Activated CD8-positive, alpha-beta memory T cell treated with anti-CD3 and anti-CD28 coated beads for 4 hours (primary cell): ENCODE data around the gene VSTM5.
"Not testable (repeated sequence)": the region's sequence is repeated elsewhere in the genome, so short reads cannot be mapped to it uniquely, and the experiment has no call there.

Experiments
- DNase-seq, 2 donors: peaks; one replicate each; pipeline ENCODE4 v3.0.0-alpha.2; 2020; ENCODE audit warnings: low read depth in 2 of 2

The VSTM5 gene

GRCh38 chr11:93850594-93851018, at the start of gene VSTM5:
TSS of gene VSTM5 (minus strand) at chr11:93850618. CDS start at chr11:93850502, 116 bp downstream.
- no peak for DNase-seq

GRCh38 chr11:93895106-93895862, 44.9 kb upstream of the VSTM5 start:
- no peak for DNase-seq

- no peak for DNase-seq
Observed at GRCh38 chr11:93890391-93891051, 40.1 kb upstream of the VSTM5 start.

GRCh38 chr11:93887111-93887510, 36.7 kb upstream of the VSTM5 start:
- DNase-seq: no peak

GRCh38 chr11:93879114-93879513, 28.7 kb upstream of the VSTM5 start:
- DNase-seq: not testable (repeated sequence)

GRCh38 chr11:93875637-93876036, 25.2 kb upstream of the VSTM5 start:
- DNase-seq: no peak

GRCh38 chr11:93871526-93871925, 21.1 kb upstream of the VSTM5 start:
- DNase-seq: no peak

GRCh38 chr11:93870616-93871015, 20.2 kb upstream of the VSTM5 start:
- no peak for DNase-seq

GRCh38 chr11:93869830-93870229, 19.4 kb upstream of the VSTM5 start:
- DNase-seq: no peak

GRCh38 chr11:93868404-93868803, 18.0 kb upstream of the VSTM5 start:
- not testable (repeated sequence) for DNase-seq

GRCh38 chr11:93861808-93862207, 11.4 kb upstream of the VSTM5 start:
- no peak for DNase-seq

- no peak for DNase-seq
Observed at GRCh38 chr11:93858121-93858775, 7.8 kb upstream of the VSTM5 start.

- DNase-seq: no peak
Observed at GRCh38 chr11:93857413-93858120, 7.1 kb upstream of the VSTM5 start.

GRCh38 chr11:93852242-93852641, 1.8 kb upstream of the VSTM5 start:
- no peak for DNase-seq

GRCh38 chr11:93849751-93850593, 446 bp downstream of the VSTM5 start:
- no peak for DNase-seq

GRCh38 chr11:93849201-93849600, 1.2 kb downstream of the VSTM5 start:
- no peak for DNase-seq

GRCh38 chr11:93846411-93846810, 4.0 kb downstream of the VSTM5 start:
- DNase-seq: no peak

- no peak for DNase-seq
Observed at GRCh38 chr11:93845181-93846092, 5.0 kb downstream of the VSTM5 start.

- no peak for DNase-seq
Observed at GRCh38 chr11:93844568-93844967, 5.8 kb downstream of the VSTM5 start.

GRCh38 chr11:93843906-93844305, 6.5 kb downstream of the VSTM5 start:
- DNase-seq: no peak
